Brain microvascular endothelial cell (primary cell): ENCODE results near the gene DNAI2.

Experiments
- DNase-seq: peaks from one replicate; pipeline ENCODE4 v3.0.0-alpha.2; 2020
- H3K27ac ChIP-seq: fragments of 250-450 bp; sonication (Bioruptor Pico); 2 replicates; pipeline ENCODE4 v1.5.1; 2020; ENCODE audit warnings: mild to moderate bottlenecking, moderate library complexity
- H3K27me3 ChIP-seq: fragments of 250-450 bp; sonication (Bioruptor Pico); replicated peaks from 2 replicates; pipeline ENCODE4 v1.5.1; 2020; ENCODE audit warnings: mild to moderate bottlenecking
- H3K36me3 ChIP-seq: fragments of 250-450 bp; sonication (Bioruptor Pico); replicated peaks from 2 replicates; pipeline ENCODE4 v1.5.1; 2020; ENCODE audit warnings: mild to moderate bottlenecking
- H3K4me3 ChIP-seq: 2 replicates; pipeline ENCODE4 v1.5.1; 2011; ENCODE audit warnings: low read depth, mild to moderate bottlenecking, control low read depth, low read length, moderate library complexity
- CTCF ChIP-seq: IDR thresholded peaks from 2 replicates; pipeline ENCODE4 v1.5.1; 2011; ENCODE audit warnings: low read depth, mild to moderate bottlenecking, moderate library complexity, low read length, control low read depth, inconsistent platforms; ENCODE audit errors: missing control alignments
- in situ Hi-C: cut with HindIII; loops from 2 replicates; pipeline ENCODE4 v1.10.0; 2017; ENCODE audit warnings: low sequenced_read_pairs, low pct_ligation_motif_present

Gene DNAI2, protein sequence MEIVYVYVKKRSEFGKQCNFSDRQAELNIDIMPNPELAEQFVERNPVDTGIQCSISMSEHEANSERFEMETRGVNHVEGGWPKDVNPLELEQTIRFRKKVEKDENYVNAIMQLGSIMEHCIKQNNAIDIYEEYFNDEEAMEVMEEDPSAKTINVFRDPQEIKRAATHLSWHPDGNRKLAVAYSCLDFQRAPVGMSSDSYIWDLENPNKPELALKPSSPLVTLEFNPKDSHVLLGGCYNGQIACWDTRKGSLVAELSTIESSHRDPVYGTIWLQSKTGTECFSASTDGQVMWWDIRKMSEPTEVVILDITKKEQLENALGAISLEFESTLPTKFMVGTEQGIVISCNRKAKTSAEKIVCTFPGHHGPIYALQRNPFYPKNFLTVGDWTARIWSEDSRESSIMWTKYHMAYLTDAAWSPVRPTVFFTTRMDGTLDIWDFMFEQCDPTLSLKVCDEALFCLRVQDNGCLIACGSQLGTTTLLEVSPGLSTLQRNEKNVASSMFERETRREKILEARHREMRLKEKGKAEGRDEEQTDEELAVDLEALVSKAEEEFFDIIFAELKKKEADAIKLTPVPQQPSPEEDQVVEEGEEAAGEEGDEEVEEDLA

GRCh38 chr17:74274060-74274708, at the start of gene DNAI2:
Gene DNAI2 (plus strand): TSS chr17:74274234. CDS start chr17:74281818, 7,584 bp downstream.
- TF ChIP-seq CTCF: no peak
- Histone ChIP-seq H3K4me3 (no peak within 1 kb of the TSS), H3K27me3 (peaks cover 10% of the 10 kb centered on the region), H3K27ac (no peak within 1 kb of the TSS), H3K36me3 (no peaks in the 10 kb centered on the region)
- in situ Hi-C loops: no loop called here
- DNase-seq: no peak

GRCh38 chr17:74224959-74225725, 48.9 kb upstream of the DNAI2 start:
- TF ChIP-seq CTCF: no peak
- DNase-seq: no peak
- no peak overlapping the region for H3K27ac ChIP-seq
- no peaks in the 10 kb centered on the region for H3K36me3 ChIP-seq
- no peak overlapping the region for H3K4me3 ChIP-seq
- in situ Hi-C loops: no loop called here
- H3K27me3 ChIP-seq: no peaks in the 10 kb centered on the region

- no peaks in the 10 kb centered on the region for H3K27me3 ChIP-seq
- no peaks in the 10 kb centered on the region for H3K36me3 ChIP-seq
- in situ Hi-C loops: no loop called here
- TF ChIP-seq CTCF: no peak
- DNase-seq: no peak
- H3K27ac ChIP-seq: no peak overlapping the region
- H3K4me3 ChIP-seq: no peak overlapping the region
These were observed 47.8 kb upstream of the DNAI2 start for GRCh38 chr17:74226252-74226651.

GRCh38 chr17:74227271-74228080, 46.6 kb upstream of the DNAI2 start:
- no peak for DNase-seq
- Histone ChIP-seq H3K27ac (no peak overlapping the region), H3K36me3 (no peaks in the 10 kb centered on the region), H3K27me3 (no peaks in the 10 kb centered on the region), H3K4me3 (no peak overlapping the region)
- in situ Hi-C loops: no loop called here
- no peak for TF ChIP-seq CTCF

DNA sequence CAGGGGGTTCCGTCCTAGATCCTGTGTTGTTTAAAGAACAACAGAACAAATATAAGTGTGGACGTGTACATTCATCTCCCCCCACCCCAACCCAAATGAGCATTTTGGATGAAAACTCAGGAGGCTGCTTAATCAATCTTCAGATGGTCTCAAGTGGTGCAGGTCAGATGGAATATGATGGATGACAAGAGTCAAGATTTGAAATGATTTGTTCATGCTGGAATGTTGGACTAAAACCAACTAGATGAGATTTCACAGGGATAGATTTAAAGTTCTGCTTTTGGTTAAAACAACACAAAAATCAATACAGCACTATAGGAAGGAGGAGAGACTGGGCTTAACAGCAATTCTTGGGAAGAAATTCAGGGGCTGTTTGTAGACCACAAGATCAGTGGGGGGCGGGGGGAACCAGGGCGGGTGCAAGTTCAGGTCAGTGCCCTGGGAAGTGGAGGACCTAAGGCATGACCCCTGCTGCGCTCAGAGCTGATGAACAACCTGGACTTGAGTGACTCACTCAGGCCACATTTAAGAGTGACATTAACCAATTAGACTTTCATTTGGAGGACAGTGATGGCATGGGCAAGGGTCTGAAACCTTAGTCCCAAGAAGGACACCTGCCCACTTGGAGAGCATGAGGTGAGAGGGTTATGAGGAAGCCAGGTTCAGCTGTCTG, 45.6 kb upstream of the DNAI2 start:
- no peak for DNase-seq
- no peak for TF ChIP-seq CTCF
- Histone ChIP-seq H3K27me3 (no peaks in the 10 kb centered on the region), H3K27ac (no peak overlapping the region), H3K36me3 (no peaks in the 10 kb centered on the region), H3K4me3 (no peak overlapping the region)
- in situ Hi-C loops: no loop called here
